ENCODE measurements around the gene GNAT1.
"Not testable (repeated sequence)": the region's sequence is repeated elsewhere in the genome, so short reads cannot be mapped to it uniquely, and the experiment has no call there.

Gene GNAT1

DNA sequence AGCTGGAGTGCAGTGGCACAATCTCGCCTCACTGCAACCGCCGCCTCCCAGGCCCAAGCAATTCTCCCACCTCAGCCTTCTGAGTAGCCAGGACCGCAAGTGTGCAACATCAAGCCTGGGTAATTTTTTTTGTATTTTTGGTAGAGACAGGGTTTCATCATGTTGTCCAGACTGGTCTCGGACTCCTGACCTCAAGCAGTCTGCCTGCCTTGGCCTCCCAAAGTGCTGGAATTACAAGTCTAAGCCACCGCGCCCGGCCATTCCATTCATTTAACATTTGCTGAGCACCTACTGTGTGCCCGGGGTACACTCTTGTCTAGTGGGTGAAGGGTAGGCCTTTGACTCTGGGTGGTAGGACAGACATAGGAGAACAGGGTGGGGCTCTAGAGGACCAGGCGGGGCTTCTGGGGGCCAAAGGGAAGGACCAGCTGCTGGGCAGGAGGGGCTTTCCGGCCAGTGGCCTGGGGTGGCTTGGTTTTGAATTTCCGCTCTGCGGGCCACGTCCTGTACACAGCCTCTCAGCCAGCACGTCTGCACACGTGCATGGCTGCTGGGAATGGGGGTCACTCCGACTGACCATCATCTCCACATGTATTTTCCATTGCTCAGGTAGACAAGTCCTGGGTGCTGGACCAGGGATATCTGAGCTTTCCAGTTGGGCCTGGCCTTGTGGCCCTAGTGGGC lies 16.1 kb downstream of the GNAT1 start:
- no peak overlapping the region for H3K4me3 ChIP-seq (ENCODE audit: low read depth, low read length)
- no peak for DNase-seq (ENCODE audit: low read depth)
- TF ChIP-seq, protein P1, sequence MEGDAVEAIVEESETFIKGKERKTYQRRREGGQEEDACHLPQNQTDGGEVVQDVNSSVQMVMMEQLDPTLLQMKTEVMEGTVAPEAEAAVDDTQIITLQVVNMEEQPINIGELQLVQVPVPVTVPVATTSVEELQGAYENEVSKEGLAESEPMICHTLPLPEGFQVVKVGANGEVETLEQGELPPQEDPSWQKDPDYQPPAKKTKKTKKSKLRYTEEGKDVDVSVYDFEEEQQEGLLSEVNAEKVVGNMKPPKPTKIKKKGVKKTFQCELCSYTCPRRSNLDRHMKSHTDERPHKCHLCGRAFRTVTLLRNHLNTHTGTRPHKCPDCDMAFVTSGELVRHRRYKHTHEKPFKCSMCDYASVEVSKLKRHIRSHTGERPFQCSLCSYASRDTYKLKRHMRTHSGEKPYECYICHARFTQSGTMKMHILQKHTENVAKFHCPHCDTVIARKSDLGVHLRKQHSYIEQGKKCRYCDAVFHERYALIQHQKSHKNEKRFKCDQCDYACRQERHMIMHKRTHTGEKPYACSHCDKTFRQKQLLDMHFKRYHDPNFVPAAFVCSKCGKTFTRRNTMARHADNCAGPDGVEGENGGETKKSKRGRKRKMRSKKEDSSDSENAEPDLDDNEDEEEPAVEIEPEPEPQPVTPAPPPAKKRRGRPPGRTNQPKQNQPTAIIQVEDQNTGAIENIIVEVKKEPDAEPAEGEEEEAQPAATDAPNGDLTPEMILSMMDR (conservative IDR thresholded peaks at IDR 0.05; ENCODE audit: low read depth, low read length) = no peak

DNA sequence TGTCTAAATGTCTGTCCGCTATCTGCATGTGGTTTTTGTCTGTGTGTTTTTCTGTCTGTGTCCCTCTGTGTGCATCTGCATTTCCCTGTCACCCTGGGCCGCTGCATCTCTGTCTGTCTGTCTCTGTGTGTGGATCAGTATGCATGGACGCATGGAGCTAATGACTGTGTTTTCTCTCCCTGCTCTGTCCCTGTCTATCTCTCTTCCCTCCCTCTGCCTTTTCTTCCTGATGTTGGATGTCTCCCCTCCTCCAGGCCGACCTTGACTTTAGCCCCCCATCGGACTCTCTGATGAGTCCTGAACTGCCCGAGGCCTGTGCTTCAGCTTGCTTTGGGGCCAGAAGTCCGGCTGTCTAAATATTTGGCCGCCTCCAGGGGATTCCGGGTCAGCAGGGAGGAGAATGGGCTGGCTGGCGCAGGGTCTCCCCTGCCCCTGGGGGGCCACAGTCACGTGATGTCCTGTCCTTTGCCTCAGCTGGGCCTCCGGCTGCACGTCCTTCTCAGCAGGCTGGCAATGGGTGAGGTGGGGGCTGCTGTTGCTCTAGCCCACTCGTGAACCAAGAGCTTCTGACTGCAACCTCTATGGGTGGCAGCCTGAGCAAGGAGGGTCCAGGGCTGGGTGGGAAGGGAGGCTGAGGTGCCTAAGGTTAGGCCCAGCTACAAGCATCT lies 17.4 kb downstream of the GNAT1 start:
- no peak overlapping the region for H3K4me3 ChIP-seq (ENCODE audit: low read depth, low read length)
- TF ChIP-seq, protein P1 (conservative IDR thresholded peaks at IDR 0.05; ENCODE audit: low read depth, low read length) = no peak
- DNase-seq (ENCODE audit: low read depth) = no peak

DNA sequence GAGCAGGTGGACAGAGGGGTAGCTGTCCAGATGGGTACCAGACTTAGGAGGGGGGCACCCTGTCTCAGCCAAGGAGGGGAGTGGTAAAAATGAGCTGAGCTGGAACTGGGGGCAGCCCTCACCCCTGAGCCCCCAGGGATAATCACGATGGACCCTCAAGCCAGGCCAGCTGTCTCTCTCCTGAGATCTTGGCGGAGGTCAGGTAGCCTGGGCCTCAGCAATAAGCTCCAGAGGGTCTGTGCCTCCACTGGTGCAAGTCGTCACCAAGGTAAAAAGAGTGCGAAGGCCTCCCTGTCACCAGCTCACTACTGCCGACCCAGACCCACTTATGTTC lies 18.7 kb downstream of the GNAT1 start:
- no peak overlapping the region for H3K4me3 ChIP-seq (ENCODE audit: low read depth, low read length)
- DNase-seq (ENCODE audit: low read depth) = no peak
- TF ChIP-seq, protein P1 (conservative IDR thresholded peaks at IDR 0.05; ENCODE audit: low read depth, low read length) = no peak

DNA sequence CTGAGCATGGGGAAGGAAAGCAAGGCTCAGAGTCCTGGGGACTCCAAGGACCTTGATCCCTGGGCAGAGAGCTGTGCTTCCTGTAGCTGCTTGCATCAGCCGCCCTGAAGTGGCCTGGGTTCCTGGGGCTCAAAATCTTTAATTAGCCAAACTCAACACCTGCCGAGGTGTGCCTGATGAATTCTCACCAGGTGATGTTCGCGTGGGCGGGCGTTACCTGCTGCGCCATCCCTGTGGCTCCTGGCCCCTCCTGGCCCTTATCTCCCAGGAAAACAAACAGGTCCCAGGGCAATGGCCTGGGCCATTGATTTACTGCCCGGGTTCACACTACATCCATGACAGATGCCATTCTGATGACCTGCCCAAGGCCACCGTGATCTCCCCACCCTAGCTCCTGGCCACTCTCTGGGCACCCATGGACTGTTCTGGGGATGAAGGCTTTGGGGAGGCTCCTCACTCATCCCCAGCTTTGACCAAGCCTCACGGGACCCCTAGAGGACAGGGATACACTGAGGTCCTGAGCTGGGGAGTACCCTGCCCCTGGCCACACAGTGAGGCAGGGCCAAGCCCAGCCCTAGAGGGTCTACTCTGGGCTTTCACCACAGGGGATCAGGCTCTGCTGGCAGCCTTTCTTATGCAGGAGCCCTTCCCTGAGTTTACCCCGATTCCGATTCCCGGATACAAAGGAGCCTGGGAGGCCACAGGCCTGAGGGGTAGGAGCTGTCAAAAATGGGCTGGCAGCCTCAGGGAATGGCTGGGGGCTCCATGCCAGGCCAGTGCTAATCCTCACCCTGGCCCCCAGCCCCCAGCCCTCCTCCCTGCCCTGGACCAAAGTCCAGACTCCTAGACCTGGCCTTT lies 19.3 kb downstream of the GNAT1 start:
- TF ChIP-seq, protein P1 (conservative IDR thresholded peaks at IDR 0.05; ENCODE audit: low read depth, low read length) = no peak
- DNase-seq (ENCODE audit: low read depth) = no peak
- H3K4me3 ChIP-seq (ENCODE audit: low read depth, low read length) = no peak overlapping the region

DNA sequence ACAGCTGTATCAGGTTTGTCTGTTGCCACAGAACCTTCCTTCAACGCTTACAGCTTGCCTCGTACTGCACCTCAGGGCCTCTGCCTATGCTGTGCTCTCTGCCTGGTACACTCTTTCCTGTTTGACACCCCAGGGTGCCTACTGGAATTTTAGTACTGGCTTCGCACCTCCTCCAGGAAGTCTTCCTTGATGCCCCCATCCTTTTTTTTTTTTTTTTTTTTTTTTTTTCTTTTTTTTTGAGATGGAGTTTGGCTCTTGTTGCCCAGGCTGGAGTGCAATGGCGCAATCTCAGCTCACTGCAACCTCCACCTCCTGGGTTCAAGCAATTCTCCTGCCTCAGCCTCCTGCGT lies 19.9 kb downstream of the GNAT1 start:
- H3K4me3 ChIP-seq (ENCODE audit: low read depth, low read length); DNase-seq (ENCODE audit: low read depth): not testable (repeated sequence)

DNA sequence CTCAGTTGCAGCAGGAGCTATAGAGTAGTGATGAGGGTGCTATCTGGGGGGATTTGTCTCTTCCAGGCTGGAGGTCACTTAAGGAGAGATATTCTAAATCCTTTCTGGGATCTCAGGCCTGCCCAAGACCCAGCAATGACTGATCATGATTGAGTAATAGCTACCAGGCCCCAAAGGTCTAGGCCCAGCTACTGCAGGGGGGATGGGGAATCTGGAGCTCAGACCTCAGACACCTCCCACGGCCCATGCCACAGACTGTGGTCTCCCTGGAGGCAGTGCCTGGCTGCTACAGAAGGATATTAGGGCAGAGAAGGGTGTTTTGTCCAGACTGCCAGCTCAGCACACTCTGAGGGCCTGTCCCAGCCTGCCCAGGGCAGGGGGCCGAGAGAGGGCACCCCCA lies 20.5 kb downstream of the GNAT1 start:
- H3K4me3 ChIP-seq (ENCODE audit: low read depth, low read length) = no peak overlapping the region
- DNase-seq (ENCODE audit: low read depth) = peak; percentile 32
- TF ChIP-seq, protein P1 (conservative IDR thresholded peaks at IDR 0.05; ENCODE audit: low read depth, low read length) = no peak

DNA sequence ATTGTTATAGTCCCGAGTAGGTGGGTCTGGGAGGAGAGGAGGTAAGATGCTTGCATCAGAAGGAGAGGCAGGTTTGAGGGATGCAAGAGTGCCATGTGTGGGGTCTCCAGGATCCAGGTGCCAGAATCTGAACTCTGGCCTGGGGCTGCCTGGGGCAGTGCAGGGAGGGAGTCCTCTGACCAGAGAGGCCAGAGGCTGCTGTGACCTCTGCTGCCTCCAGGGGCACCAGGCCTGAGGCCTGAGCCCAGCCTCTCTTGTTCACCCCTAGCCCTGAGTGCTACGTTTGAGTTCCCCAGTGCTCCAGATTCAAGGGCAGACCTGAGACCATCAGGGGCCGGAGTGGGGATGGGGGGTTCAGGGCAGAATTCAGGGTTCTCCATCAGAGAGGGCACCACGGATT lies 21.1 kb downstream of the GNAT1 start:
- H3K4me3 ChIP-seq (ENCODE audit: low read depth, low read length) = no peak overlapping the region
- TF ChIP-seq, protein P1 (conservative IDR thresholded peaks at IDR 0.05; ENCODE audit: low read depth, low read length) = no peak
- DNase-seq (ENCODE audit: low read depth) = no peak

All from choroid plexus epithelial cell (primary cell).